ENCODE results near the gene STPG2.
"Not testable (repeated sequence)": the region's sequence is repeated elsewhere in the genome, so short reads cannot be mapped to it uniquely, and the experiment has no call there.

Gene STPG2

DNA sequence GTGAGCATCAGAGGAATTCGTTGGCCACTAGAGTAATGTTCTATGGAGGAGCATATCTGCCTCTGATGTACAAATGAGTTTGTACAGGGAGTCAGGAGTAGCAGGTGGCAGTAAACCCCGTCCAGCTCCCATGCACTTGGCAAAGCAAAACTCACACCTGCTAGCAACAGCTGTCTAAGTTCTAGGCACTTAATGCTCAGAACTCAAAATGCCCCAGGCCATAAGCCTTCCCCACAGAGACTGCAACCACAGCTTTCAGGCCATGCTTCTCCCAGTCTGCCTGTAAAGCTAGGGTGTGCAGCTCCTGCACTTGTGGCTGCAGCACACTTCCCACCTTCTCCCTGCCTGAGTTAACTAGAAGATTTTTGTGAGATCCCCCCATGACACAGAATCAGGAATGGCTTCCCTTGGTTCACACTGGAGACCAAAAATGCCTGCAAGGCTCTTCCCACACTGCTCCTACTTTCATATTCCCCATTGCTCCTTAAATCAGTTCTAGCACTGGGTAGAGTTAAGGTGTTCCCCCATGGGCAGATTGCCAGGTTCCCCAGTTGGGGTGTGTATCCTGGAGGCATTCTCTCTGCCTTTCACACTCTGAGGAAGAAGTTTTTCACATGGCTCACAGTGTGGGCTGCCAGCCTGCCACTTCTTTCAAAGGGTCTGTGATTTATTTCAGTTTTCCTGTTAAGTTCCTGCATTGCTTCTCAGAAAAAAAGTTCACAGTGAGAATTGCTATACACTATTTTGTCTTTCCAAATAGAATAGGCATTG lies 189.9 kb downstream of the STPG2 start:
- in situ Hi-C loops (cut with HindIII; ENCODE audit: low sequenced_read_pairs), result no loop called here

DNA sequence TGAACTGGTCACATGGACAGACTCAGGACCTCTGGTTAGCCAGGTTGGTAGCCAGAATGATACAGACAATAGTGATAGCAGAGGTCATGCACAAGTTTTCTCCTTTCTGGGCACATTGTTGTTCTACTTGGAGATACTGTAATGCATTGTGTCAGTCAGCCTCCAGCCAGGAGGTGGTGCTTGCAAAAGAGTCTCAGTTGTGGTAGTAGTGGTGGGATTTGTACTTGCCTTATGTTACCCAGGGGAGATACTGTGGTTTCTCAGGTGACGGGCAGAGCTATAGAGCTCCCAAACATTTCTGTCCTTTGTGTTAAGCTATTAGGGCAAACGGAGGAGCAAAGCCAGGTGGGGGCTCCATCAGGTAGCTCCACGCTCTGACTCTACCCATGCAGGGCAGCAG lies 190.5 kb downstream of the STPG2 start:
- in situ Hi-C loops (cut with HindIII; ENCODE audit: low sequenced_read_pairs), result no loop called here

DNA sequence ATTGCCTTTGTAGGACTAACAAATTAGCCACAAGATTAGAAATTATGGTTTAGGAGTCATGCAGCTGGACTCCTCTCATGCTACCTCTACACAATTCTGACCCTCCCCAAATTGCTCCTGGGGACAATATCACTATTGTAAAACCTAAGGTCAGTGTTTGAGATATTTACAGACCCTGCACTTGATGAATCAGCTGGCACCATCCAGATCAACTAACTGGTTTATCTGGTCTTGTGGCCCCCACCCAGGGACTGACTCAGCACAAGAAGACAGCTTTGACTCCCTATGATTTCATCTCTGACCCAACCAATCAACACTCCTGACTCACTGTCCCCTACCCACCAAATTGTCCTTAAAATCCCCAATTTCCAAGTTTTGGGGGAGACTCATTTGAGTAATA lies 192.4 kb downstream of the STPG2 start:
- in situ Hi-C loops (cut with HindIII; ENCODE audit: low sequenced_read_pairs), result no loop called here

DNA sequence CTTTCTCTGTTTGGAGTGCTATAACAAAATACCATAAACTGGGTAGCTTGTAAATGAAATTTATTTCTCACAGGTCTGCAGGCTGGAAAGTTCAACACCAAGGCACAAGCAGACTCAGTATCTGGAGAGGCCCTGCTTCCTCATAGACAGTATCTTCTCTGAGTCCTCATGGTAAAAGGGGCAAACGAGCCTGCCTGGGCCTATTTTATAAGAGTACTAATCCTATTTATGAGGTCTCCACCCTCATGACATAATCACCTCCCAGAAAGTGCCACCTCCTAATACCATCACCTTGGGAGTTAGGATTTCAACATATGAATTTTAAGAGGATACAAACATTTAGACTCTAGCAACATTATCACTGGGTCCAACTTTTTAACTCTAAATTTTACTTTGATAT lies 200.3 kb downstream of the STPG2 start:
- in situ Hi-C loops (cut with HindIII; ENCODE audit: low sequenced_read_pairs), result no loop called here

DNA sequence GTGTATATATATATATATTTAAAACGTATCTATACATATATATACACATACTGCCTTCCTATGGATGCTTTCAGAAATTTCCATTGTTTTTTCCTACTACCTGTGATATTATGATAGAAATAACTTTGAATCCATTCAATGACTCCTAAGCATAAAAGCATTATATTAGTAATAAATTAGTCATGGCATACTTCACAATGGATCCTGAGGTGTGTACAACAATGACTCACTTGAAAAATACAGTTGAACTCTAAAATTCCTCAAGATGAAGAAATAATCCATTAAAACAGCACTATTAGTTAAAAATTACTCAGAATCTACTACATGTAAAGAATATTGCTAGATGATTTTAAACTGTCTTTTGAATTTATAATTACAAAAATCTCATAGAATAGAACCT lies 201.1 kb downstream of the STPG2 start:
- in situ Hi-C loops (cut with HindIII; ENCODE audit: low sequenced_read_pairs), result no loop called here

DNA sequence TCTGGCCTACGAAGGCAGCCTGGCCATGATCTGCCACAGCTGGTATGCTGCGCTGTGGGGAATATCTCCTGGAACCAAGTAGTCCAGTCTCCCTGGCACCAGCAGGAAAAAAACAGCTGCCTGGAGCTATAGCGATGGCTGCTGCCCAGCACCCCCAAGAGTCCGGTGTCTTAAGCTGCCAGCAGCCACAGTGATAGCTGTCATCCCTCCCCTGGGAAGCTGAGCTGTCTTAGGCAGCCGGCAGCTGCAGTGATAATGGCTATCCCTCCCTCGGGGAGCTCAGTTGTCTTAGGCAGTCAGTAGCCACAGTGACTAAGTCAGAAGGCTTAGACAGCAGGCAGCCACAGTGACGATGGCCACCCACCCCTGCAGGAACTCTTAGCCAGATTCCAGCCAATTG lies 205.1 kb downstream of the STPG2 start:
- in situ Hi-C loops (cut with HindIII; ENCODE audit: low sequenced_read_pairs), result no loop called here

DNA sequence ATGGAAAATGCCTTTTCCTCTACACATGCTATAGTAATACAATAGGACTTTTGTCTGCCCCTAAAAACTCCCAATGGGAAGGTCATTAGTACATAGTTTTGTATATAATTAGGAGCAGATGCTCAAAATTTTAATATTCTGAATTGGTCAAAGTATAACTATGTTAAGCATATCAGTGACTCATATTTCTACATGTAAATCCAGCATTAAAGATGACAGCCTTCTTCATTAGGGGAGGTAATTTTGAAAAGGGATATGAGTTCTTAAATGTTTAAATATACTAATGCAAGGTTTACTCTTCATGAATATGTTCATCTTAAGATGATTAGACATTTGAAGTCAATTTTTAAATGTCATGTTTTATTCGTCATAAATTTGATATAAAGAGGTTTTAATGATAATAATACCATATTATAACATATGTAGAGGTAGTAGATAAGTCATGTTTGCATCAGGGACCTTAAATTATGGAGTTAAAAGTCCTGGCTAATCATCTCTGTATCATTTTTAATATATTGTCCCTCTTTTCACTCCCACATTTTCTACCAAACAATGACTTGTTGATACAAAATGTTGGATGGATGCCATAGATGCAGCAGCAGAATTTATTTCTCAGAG lies 218.8 kb downstream of the STPG2 start:
- in situ Hi-C loops (cut with HindIII; ENCODE audit: low sequenced_read_pairs), result no loop called here

DNA sequence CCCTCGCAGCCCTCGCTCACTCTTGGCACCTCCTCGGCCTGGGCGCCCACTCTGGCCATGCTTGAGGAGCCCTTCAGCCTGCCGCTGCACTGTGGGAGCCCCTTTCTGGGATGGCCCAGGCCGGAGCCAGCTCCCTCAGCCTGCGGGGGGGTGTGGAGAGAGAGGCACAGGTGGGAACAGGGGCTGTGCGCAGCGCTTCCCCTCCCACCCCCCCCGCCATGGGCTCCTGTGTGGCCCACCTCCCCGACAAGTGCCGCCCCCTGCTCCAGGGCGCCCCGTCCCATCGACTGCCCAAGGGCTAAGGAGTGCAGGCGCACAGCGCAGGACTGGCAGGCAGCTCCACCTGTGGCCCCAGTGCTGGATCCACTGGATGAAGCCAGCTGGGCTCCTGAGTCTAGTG lies 220.2 kb downstream of the STPG2 start:
- in situ Hi-C loops (cut with HindIII; ENCODE audit: low sequenced_read_pairs), result no loop called here

DNA sequence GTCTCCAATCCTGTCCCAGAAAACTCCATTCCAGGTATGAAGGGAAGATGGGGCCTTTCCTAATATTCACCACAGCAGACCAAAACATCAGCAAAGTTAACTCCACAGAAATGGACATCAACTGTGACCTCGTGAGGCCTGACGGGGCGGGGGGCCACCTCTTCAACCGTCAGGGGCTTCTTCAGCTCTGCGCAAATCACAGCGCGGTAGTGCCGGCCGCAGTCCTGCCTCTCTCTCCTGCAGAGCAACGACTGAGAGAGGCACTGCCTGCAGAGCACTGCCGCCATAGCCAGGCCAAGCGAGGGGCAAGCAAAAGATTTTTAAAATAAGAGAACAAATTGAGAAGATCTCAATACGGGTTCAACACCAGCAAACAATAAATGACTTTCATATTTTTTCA lies 226.2 kb downstream of the STPG2 start:
- in situ Hi-C loops (cut with HindIII; ENCODE audit: low sequenced_read_pairs), result no loop called here

DNA sequence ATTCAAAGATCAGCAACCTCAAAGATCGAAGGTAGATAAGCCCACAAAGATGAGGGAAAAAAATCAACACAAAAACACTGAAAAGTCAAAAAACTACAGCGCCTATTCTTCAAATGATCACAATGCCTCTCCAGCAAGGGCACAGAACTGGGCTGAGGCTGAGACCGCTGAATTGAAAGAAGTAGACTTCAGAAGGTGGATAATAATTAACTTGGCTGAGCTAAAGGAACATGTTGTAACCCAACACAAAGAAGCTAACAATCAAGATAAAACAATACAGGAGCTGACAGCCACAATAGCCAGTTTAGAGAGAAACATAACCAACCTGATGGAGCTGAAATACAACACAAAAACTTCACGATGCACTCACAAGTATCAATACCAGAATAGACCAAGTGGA lies 231.1 kb downstream of the STPG2 start:
- in situ Hi-C loops (cut with HindIII; ENCODE audit: low sequenced_read_pairs), result no loop called here

DNA sequence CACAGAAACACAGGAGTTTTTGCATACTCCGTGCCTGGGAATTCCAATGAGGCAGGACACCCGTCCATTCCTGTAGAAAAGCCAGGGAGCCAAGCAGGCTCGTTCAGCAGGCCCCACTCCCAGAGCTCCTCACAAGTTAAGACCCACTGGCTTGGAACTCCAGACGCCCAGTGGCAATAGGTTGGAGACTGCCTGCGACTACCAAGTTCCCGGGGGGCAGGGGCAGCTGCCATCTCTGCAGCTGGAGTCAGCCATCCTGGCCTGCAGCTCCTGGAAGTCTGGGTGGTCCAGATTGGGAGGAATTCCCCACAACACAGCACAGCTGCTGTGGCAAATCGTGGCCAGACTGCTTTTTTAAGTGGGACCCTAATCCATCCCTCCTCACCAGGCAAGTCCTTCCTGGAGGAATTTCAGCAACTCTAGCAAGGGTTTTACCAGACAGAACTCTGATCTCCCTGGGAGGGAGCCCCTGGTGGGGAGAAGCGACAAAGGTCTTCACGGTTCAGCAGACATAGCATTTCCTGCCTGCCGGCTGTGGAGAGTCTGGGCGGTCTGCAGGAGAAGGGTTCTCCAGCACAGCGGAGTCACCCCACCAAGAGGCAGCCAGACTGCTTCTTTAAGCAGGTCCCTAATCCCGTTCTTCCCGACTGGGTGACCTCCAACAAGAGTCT lies 231.9 kb downstream of the STPG2 start:
- in situ Hi-C loops (cut with HindIII; ENCODE audit: low sequenced_read_pairs), result no loop called here

DNA sequence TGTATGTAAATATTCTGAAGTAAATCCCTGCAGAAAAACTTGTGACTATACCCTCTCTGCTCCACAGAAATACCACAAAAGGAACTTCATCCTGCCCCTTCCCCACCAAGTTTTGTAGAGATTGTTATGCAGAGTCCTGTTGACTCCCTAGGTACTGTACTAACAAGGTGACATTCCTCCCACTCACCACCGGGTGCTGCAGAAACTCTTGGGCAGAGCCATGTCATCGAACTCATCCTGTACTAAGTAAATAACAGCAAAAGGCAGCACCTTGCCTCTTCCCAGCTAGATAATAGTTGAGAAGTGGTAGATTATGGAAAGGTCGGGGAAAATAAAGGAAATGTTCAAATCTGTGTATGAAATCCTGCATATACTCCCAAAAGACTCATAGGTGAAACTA lies 233.3 kb downstream of the STPG2 start:
- in situ Hi-C loops (cut with HindIII; ENCODE audit: low sequenced_read_pairs), result no loop called here

DNA sequence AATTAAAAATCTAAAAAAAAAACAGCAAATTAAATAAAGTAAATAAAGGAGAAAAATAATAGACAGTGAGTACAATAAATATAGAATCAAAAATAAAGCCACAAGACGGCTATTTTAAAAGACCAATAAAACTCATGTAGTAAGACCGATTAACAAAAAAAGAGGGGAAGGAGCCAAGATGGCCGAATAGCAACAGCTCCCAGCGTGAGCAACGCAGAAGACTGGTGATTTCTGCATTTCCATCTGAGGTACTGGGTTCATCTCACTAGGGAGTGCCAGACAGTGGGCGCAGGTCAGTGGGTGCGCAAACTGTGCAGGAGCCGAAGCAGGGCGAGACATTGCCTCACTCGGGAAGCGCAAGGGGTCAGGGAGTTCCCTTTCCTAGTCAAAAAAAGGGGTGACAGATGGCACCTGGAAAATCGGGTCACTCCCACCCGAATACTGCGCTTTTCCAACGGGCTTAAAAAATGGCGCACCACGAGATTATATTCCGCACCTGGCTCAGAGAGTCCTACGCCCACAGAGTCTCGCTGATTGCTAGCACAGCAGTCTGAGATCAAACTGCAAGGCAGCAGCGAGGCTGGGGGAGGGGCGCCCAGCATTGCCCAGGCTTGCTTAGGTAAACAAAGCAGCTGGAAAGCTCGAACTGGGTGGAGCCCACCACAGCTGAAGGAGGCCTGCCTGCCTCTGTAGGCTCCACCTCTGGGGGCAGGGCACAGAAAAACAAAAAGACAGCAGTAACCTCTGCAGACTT lies 239.7 kb downstream of the STPG2 start:
- in situ Hi-C loops (cut with HindIII; ENCODE audit: low sequenced_read_pairs), result not testable (repeated sequence)

DNA sequence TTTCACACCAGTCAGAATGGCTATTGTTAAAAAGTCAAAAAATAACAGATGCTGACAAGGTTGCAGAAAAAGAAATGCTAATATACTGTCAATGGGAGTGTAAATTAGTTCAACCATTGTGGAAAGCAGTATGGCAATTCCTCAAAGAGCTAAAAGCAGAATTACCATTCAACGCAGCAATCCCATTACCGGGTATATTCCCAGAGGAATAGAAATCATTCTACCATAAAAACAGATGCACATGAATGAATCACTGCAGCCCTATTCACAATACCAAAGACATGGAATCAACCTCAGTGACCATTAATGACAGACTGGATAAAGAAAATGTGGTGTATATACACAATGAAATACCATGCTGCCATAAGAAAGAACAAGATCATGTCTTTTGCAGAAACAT lies 243.0 kb downstream of the STPG2 start:
- in situ Hi-C loops (cut with HindIII; ENCODE audit: low sequenced_read_pairs), result no loop called here

DNA sequence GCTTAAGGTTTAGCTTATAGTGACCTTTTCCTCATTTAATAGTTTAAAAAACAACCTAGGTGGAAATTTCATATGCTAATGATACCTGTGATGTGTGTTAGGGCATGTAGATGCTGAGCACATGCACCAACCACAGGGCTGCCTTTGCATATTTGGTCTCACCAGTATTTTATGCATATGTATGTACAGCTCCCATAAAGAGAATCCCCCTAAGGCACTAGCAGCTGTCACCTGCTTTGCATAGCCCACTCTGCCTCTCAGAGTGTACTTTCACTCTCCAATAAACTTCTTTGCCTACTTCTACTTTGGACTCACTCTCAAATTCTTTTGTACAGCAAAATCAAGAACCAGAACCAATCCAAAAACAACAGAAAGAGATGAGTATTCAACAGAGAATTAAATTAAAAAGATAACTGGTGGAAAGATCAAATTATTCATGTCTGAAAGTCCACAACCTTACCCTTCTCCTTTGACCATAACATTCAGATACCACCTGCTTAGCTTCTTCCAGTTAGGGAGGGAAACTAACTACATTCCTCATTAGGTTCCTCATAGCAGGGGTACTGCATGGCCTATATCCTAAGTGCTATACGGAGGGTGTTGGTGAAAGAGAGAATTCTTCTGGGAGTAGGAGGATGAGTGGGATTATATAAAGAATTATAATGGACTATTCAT lies 250.5 kb downstream of the STPG2 start:
- in situ Hi-C loops (cut with HindIII; ENCODE audit: low sequenced_read_pairs), result no loop called here

DNA sequence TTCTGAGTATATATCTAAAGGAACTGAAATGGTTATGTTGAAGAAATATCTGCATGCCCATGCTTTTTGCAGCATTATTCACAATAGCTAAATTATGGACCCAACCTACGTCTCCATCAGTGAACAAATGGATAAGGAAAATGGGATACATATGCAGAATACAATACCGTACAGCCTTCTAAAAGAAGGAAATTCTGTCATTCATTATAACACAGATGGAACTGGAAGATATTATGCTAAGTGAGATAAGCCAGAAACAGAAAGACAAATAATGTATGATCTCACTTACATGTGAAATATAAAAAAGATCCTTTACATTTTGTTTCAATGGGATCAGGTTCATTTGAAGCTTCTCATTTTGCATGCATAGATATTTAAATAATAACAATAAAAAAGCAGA lies 263.3 kb downstream of the STPG2 start:
- in situ Hi-C loops (cut with HindIII; ENCODE audit: low sequenced_read_pairs), result no loop called here

DNA sequence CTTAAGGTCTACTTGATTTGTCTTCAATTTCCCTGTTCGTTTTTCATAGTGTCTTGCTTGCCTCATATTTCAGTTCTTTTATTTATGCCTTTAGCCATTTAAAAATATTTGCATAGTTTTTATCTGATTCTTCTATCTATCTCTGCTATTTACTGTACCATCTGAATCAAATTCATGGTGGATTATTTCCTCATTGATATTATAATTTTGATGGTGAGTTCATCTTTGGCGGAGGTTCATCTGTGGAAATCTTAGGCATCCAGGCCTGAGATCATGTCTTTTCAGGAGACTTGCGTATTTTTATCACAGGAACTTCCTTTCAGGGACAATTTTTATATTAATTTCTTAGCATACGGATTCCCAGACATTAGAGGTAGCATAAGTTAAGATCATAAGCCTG lies 275.2 kb downstream of the STPG2 start:
- in situ Hi-C loops (cut with HindIII; ENCODE audit: low sequenced_read_pairs), result no loop called here

DNA sequence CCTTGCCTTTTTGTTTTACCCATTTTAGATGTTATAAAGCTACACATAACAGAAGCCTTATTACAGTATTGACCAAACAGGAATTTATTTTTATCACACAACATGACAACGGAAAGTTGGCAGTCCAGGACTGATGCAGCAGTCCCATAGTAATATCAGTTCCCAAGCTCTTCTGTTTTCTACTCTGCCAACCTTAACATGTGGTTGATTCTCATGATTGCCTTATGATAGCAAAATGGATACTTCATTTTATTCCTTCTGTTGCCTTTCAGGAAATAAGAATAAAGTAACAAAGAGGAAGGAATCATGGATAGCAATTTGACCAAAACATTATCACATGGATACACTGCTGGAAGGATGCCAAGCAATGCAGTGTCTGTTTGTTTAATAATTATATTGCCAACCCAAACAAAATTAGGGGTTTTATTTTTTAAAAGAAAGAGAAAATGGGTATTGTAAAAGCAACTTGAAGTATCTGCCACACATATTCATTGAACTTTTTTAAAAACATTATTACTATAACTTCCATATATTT lies 275.7 kb downstream of the STPG2 start:
- in situ Hi-C loops (cut with HindIII; ENCODE audit: low sequenced_read_pairs), result no loop called here

DNA sequence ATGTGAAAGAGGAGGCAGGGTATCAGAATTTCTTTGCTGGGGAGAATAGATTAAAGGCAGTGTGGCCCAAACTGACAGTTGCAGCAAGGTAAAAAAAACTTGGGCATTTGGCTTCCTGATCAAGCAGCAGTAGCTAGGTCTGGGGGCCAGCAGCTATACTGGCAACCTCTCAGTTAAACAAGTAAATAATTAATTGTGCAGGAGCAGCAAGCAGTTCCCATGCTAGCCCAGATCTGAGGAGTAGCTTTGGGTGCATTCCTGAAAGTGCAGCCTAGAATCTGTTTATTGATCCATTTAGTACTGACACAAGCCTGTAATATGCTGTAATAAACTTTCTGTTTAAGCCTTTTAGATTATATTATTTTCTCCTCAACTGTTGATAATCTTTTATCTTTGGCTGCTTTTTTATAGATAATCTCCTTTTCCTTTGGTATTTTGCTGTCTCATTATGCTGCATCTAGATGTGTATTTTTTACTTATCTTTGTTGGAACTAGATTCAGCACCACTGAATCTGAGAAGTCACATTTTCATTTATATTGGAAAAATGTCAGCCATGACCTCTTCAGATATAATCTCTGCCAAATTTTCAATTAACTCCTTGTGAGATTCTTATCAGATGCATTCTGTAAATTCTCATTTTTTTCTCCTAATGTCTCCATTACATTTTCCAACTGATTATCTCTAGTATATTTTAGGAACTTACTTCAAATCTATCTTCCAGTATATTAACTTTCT lies 276.3 kb downstream of the STPG2 start:
- in situ Hi-C loops (cut with HindIII; ENCODE audit: low sequenced_read_pairs), result no loop called here

DNA sequence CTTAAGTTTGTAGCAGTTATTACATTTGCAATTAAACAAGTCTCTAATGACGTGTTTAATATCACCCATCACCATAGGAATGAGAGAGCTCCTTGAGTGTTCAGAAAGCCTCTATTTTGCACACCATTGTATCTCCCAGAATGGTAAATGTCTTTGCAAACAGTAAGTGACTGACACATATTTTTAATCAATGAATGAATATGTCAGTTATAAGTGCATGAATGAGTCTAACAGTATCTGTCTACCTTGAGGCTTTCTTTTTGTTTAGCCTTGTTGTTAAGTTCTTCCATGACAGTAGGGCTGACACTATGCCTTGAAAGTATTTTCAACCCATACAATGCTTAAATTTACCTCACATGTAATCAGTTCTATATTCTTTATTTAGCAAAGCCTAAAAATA lies 292.2 kb downstream of the STPG2 start:
- in situ Hi-C loops (cut with HindIII; ENCODE audit: low sequenced_read_pairs), result no loop called here
